ENCODE data around the gene SCAND1.
"Not testable (repeated sequence)": the region's sequence is repeated elsewhere in the genome, so short reads cannot be mapped to it uniquely, and the experiment has no call there.

The SCAND1 gene

DNA sequence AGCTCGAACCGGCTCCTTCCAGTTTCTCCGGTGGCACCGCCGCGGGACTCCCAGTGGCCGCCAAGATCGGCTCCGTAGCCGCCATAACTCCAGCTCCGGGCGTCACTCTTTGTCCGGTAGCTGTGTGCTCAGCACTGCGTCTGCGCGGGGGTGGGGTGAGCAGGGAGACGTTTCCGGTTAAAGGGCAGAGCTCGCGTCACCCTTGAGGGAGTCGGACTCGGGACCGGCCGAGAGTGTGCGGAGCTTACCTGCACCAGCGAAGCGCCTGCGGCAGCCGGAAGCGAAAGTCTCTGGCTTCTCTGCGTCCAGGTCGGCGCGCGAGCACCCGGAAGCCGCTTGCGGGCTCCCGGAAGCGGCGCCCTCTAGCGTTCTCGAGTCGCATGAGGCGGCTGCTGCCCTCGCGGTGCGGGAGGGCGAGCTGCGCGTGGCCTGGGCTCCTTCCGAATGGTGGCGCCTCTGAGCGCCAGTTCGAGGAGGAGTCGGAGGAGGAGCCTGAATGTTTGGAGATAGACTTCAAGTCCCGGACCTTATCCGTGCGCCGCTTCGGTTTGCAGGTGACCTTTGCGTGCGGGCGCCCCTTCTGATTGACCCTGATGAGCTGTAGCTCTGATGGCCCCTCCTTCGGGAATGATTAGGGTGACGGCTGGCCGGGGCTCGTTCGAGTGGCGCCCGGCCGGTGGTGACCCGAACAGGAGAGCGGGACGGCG, at the start of gene SCAND1:
Gene SCAND1, minus strand, starts transcription at position 303 of the 707 bp plus-strand sequence. Its CDS starts 218 bp downstream, at position 85.
- ATAC-seq (peak; percentile 96), DNase-seq (peak; percentile 97)

DNA sequence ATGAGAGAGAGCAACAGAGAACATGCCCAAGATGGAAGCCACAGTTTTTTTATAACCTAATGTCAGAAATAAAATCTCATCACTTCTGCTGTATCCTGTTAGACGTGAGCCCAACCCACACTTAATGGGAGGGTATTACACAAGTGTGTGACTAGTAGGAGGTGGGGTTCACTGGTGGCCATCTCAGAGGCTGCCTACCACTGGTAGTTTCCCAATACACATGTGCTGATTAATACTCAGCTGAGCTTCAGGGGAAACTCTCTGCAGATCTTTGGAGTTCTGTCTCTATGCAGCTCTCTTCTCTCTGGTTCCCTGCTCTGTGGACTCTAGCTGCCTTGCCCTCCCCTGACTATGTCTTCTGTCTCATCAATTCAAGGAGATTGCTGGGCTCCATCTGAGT, 49.7 kb upstream of the SCAND1 start:
- no peak for ATAC-seq

DNA sequence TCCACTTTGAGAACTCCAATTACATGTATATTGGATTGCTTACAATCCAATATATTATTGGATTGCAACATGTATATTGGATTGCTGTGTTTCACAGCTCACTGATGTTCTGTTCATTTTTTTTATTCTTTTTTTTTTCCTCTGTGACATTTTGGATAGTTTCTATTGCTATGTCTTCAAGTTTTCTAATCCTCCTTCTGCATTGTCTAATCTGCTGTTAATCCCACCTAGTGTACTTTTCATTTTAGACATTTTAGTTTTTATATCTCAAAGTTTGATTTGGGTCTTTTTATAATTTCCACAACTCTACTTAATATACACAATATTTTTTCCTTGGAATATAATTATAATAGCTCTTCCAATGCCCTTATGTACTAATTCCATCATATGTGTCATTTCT, 48.6 kb upstream of the SCAND1 start:
- ATAC-seq (no peak), DNase-seq (no peak)

More for the DNA sequence above, 49.7 kb upstream of the SCAND1 start:
- DNase-seq: no peak

DNA sequence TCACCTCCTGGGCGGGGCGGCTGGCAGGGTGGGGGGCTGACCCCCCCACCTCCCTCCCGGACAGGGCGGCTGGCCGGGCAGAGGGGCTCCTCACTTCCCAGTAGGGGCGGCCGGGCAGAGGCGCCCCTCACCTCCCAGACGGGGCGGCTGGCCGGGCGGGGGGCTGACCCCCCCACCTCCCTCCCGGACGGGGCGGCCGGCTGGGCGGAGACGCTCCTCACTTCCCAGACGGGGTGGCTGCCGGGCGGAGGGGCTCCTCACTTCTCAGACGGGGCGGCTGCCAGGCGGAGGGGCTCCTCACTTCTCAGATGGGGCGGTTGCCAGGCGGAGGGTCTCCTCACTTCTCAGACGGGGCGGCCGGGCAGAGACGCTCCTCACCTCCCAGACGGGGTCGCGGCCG, 47.0 kb upstream of the SCAND1 start:
- not testable (repeated sequence) for DNase-seq, ATAC-seq

DNA sequence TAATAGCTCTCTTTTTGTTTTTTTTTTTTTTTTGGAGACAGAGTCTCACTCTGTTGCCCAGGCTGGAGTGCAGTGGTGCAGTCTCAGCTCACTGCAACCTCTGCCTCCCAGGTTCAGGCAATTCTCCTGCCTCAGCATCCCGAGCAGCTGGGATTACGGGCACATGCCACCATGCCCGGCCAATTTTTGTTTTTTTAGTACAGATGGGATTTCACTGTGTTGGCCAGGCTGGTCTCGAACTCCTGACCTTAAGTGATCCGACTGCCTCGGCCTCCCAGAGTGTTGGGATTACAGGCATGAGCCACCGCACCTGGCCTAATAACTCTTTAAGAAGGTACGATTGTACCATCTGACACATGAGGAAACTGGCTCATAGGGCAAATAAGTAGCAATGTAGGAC, 42.2 kb upstream of the SCAND1 start:
- not testable (repeated sequence) for DNase-seq, ATAC-seq

DNA sequence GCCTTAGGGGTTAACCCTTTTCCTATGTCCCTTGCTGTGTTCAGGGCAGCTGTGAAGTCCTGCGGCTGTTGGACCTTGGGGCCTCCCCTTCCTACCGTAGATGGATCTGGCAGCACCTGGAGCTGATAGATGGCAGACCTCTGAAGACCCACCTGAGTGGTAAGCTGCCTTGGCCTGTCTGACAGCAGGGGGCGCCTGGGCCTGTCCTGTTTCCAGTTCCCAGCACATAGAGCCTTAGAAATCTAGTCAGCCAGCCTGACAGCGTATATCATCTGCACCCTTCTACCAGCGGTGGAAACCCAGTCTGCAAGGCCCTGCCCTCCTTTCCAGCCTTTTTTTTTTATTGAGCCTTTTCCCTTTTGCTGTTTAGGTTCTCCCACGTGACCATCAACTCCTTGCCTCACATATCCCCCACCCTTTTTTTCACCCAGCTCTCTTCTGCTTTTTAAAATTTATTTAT, 40.7 kb upstream of the SCAND1 start:
- DNase-seq (peak; percentile 85), ATAC-seq (peak; percentile 81)

- peak; percentile 79 for ATAC-seq
- DNase-seq: peak; percentile 20
These were observed 38.5 kb upstream of the SCAND1 start for GRCh38 chr20:35992713-35993335.

GRCh38 chr20:35991142-35991771, 37.0 kb upstream of the SCAND1 start:
- no peak for ATAC-seq
- DNase-seq: no peak

- DNase-seq (no peak), ATAC-seq (no peak)
These were observed 34.7 kb upstream of the SCAND1 start for GRCh38 chr20:35988910-35989463.

DNA sequence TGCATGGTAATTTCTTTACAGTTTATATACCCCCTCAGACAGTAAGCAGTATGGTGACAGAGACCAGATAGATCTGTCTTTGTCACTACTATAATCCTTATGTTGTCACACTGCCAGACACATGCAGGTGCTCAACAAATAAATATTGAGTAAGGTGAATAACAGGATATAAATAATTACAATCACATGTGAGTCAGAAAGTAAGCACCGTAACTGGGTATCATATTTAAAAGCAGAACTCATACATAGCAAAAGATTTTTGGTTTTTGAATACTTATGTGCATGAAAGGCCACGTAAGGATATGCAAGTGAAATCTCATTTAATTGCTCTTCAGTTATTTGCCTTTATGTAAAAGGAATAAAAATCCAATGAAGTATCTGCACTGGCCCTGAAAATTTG, 31.5 kb upstream of the SCAND1 start:
- ATAC-seq (no peak), DNase-seq (no peak)

DNA sequence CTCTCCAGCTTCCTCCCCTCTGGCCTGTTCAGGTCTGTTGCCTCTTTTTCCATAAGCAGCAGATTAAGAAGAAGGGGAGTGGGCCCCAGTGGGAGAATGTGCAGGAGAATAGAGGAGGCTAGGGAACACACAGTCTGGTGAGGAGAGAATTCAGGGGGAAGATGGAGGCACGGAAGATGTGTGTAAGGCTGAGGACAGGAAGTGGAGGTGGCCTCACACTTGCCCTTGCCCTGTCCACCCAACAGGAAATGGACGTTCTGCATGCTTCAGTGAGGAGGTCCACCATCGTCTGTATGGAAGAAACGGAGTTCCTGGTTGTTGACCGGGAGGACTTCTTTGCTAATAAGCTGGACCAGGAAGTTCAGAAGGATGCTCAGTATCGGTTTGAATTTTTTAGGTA, 30.1 kb upstream of the SCAND1 start:
- ATAC-seq: no peak

DNA sequence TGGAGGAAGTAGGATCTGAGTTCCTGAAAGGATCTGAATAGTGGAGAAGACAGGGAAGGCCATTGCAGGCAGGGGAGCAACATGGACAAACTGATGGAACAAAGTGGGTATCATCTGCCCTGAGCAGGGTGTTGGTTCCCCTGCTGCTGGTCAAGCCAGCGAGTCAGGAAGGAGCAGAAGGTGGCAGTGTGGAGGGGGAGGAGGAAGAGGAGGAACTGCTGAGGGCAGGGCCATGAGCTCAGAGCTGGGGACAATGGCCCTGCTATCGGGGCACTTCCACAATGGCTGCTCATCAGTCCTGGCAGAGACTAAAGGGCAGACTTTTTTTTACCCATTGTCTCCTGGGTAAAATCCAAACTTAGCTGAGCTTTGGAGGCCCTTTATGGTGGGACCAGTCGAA, 27.7 kb upstream of the SCAND1 start:
- no peak for DNase-seq
- no peak for ATAC-seq

More for the DNA sequence above, 30.1 kb upstream of the SCAND1 start:
- DNase-seq: no peak

DNA sequence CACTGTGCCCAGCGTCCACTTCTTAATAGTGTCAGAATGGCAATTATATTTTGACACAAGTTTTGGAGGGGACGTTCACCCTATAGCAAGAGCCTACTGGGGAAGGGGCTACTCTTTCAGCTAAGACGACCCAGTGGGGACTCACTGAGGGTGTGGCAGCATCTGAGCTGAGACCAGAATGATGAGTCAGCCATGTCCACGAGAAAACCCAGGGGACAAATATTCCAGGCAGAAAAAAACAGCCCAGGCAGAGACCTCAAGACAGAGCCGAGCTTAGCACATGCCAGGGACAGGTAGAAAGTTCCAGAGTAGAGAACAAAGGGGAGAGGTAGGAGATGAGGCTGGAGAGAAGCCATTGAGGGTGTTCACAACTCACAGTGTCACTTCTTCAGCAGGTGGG, 25.2 kb upstream of the SCAND1 start:
- no peak for DNase-seq
- ATAC-seq: no peak

GRCh38 chr20:35978041-35978513, 23.8 kb upstream of the SCAND1 start:
- ATAC-seq: no peak
- DNase-seq: no peak

DNA sequence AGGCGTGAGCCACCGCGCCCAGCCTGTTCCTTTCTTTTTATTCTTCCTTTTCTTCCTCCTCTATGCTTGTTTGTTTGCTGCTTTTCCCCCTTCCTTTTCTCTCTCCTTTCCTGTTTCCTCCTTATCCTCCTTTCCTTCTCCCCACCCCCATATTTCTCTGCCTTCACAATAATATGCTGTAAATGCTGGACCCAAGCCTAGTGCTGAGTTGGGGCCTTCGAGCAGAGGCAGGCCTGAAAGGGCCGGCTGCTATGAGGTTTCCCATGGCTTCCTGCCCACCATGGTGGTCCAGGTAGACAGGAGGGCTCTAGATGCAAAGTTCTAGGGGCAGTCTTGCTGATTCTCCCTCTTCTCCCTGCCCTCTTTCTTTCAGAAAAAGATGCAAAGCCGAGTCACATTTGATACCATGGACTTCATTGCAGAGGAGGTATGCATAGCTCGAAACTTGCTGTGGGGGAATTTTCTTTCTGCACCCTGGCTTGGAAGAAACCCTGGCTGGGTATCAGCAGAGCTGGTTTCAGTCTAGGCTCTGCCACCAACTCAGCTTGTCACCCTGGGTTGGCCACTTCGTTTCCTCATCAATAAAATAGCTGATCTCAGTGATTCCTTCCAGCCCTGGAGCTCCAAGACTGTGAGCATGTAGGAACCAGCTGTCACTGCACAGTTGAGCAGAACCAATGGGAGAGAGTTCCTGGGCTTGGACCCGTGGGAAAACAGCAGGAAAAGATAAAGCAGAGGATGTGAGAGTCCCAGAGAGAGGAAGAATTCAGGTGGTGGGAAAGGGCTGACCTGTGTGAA, 21.5 kb upstream of the SCAND1 start:
- ATAC-seq (no peak), DNase-seq (no peak)

DNA sequence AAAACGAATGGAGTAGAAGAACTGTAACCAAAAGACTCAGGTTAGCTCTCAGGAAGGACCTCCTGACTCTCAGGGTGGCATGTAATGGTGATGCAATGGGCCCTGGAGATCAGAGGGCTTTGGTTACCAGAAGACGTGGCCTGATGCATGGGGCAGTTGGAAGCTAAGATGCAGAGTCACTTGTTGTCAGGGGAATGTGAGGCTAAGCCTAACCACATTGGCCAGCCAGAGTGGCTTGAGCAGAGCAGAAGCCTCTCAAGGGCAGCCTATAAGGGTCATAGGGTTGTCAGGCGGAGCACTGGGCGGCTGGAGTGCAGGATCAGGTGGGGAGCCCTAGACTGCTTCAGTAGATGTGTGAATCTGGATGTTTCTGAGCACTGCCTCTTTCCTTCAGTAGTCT, 20.0 kb upstream of the SCAND1 start:
- DNase-seq: no peak
- no peak for ATAC-seq

GRCh38 chr20:35972462-35972861, 18.2 kb upstream of the SCAND1 start:
- ATAC-seq: no peak
- DNase-seq: no peak

- ATAC-seq (no peak), DNase-seq (no peak)
These were observed 17.7 kb upstream of the SCAND1 start for GRCh38 chr20:35971981-35972380.

DNA sequence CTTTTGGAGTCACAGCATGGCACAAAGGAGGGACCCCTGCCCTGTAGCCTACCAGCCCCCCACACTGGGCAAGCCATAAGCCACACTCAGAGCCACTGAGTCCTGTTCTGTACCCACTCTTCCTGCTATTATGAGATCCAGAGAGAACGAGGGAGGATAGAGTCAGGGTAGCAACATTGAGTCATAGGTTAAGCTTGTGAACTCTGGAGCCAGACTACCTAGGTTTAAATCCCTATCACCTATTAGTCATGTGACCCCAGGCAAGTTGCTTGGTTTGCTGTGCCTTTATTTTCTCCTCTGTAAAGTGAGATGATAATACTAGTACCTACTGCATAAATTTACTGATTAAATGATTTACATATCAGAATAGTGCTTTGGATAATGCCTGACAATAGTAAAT, 14.6 kb upstream of the SCAND1 start:
- DNase-seq: no peak
- ATAC-seq: no peak

GRCh38 chr20:35967979-35968640, 13.8 kb upstream of the SCAND1 start, which contains the start of gene CNBD2:
Gene CNBD2, plus strand, starts transcription at chr20:35968590. Its CDS starts 173 bp downstream, at chr20:35968763.
- no peak for ATAC-seq
- no peak for DNase-seq

GRCh38 chr20:35963878-35964277, 9.6 kb upstream of the SCAND1 start:
- DNase-seq (no peak), ATAC-seq (no peak)
